LNCaP clone FGC (cell line): ENCODE measurements around the gene SORBS1.

Experiments
- DNase-seq: peaks from one replicate; pipeline ENCODE4 v3.0.0-alpha.2; 2011; ENCODE audit warnings: low read depth
- H3K4me3 ChIP-seq: 2 replicates; pipeline ENCODE4 v1.5.1; 2011; ENCODE audit warnings: mild to moderate bottlenecking, low read depth, low read length, control low read depth
- TF ChIP-seq, protein P1 (sequence below): IDR thresholded peaks from 2 replicates; pipeline ENCODE4 v1.5.1; 2012; ENCODE audit warnings: mild to moderate bottlenecking; ENCODE audit not compliant: control insufficient read depth, insufficient read depth; ENCODE audit errors: extremely low read depth

SORBS1 gene

GRCh38 chr10:95397747-95398146, 163.4 kb downstream of the SORBS1 start:
- DNase-seq, result no peak
- TF ChIP-seq, protein P1, sequence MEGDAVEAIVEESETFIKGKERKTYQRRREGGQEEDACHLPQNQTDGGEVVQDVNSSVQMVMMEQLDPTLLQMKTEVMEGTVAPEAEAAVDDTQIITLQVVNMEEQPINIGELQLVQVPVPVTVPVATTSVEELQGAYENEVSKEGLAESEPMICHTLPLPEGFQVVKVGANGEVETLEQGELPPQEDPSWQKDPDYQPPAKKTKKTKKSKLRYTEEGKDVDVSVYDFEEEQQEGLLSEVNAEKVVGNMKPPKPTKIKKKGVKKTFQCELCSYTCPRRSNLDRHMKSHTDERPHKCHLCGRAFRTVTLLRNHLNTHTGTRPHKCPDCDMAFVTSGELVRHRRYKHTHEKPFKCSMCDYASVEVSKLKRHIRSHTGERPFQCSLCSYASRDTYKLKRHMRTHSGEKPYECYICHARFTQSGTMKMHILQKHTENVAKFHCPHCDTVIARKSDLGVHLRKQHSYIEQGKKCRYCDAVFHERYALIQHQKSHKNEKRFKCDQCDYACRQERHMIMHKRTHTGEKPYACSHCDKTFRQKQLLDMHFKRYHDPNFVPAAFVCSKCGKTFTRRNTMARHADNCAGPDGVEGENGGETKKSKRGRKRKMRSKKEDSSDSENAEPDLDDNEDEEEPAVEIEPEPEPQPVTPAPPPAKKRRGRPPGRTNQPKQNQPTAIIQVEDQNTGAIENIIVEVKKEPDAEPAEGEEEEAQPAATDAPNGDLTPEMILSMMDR, result no peak
- H3K4me3 ChIP-seq, result no peak overlapping the region

- H3K4me3 ChIP-seq, result no peak overlapping the region
- TF ChIP-seq, protein P1, result no peak
- no peak for DNase-seq
Observed at GRCh38 chr10:95395947-95396449, 165.2 kb downstream of the SORBS1 start.

DNA sequence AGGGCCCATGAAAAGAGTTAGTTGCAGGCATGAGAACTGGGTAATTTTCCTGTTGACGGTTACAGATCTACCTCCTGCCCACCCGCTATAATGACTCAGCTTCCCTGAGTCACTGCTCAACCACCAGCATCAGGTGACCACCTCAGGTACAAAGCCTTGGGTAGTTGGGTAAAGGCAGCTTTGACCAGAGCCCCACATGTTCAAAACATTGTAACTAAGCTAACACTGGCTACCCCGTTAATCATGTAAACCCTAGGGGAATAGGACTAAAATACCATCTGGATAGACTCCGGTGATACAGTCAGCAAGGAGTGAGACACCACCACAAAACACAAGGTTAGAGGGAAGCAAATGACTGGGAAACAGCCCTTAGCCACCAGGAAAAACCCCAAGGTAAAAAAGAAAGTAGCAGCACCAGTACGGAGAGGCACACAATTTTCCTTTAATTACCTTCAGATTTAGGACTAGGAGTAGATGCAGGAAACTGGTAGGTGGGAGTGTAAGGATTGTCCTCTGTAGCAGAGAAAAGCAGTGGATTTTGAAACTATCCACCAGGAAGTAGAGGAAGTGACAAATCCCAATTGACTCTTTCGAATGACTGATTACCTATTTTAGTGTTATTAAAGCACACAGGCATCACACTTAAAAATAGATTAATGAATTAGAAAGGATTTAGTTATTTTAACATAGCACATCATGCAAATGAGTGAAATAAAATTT, 166.8 kb downstream of the SORBS1 start:
- no peak for DNase-seq
- TF ChIP-seq, protein P1, result no peak
- H3K4me3 ChIP-seq, result no peak overlapping the region

- TF ChIP-seq, protein P1, result no peak
- DNase-seq, result no peak
- no peak overlapping the region for H3K4me3 ChIP-seq
Observed at GRCh38 chr10:95392681-95393164, 168.4 kb downstream of the SORBS1 start.

GRCh38 chr10:95392217-95392584, 169.0 kb downstream of the SORBS1 start:
- TF ChIP-seq, protein P1, result no peak

DNA sequence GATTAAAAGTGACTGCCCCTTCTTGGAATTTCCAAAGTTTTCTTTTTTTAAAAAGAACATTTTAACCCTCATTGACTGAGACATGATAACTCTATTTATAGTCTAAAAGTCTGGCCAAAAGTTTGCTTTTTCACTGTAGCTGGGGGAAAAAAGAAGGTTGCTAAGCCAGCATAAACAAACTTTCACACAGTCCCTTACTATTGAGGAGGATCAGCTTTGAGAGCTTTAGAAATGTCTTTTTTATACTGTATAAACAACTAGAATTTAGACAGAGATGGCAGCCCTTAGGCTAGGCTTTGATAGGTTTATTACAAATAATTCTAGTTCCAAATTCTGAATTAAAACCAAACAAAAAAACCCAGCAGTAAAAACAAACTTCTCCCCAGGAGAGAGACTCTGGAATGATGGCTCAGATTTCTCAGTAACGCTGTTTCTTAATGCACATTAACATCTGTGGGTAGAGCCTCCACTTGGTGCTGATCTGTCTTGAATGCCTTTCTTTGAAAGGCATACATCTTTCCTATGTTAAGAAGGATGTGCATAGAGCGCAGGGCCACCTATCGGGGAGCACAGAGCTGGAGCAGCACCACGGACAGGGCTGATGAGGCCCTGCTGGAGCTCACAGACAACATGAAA, 169.5 kb downstream of the SORBS1 start:
- TF ChIP-seq, protein P1, result peak; percentile 22; the same call in 1 of the 2 replicates
- no peak for DNase-seq
- H3K4me3 ChIP-seq, result no peak overlapping the region

More at GRCh38 chr10:95392217-95392584, 169.0 kb downstream of the SORBS1 start:
- H3K4me3 ChIP-seq, result no peak overlapping the region
- DNase-seq, result no peak
